PC-3 (cell line): ENCODE measurements around the gene PFKFB4.

Source experiments
- CTCF ChIP-seq: fragments of 300-600 bp; sonication (generic); conservative IDR thresholded peaks from 2 replicates; pipeline ENCODE4 v1.5.1; 2017; ENCODE audit warnings: antibody characterized with exemption, low read depth, mild to moderate bottlenecking, low read length
- EZH2 ChIP-seq: fragments of 300-600 bp; sonication (generic); IDR thresholded peaks from one replicate; pipeline ENCODE4 v1.6.1; 2017; ENCODE audit warnings: antibody characterized with exemption, mild to moderate bottlenecking, low read length; ENCODE audit not compliant: unreplicated experiment
- EZH2phosphoT487 ChIP-seq: fragments of 300-600 bp; sonication (generic); IDR thresholded peaks from 2 replicates; pipeline ENCODE4 v1.6.1; 2018; ENCODE audit warnings: mild to moderate bottlenecking, antibody characterized with exemption, low read length, borderline replicate concordance

GRCh38 chr3:48571938-48572337 is 15.3 kb upstream of the PFKFB4 start:
- TF ChIP-seq CTCF (no peak), EZH2 (no peak), EZH2phosphoT487 (no peak)
